ENCODE data around the gene RAB40B.
A peak's percentile ranks its signal among the peaks of the same experiment; 100 is the strongest.

Gene RAB40B

GRCh38 chr17:82703036-82703745, 4.7 kb upstream of the RAB40B start:
- H3K4me2 ChIP-seq (ENCODE audit: low read length), result no peak overlapping the region
- H3K9me3 ChIP-seq (ENCODE audit: insufficient read depth, low read depth, low read length), result peaks cover 4% of the 10 kb centered on the region
- no peaks in the 10 kb centered on the region for H3K79me1 ChIP-seq (ENCODE audit: low read length)
- H3K27ac ChIP-seq (ENCODE audit: low read depth, low read length), result no peak overlapping the region
- H3K14ac ChIP-seq (ENCODE audit: low read length), result no peak overlapping the region
- WGBS (ENCODE audit: extremely low coverage, insufficient coverage, insufficient read length), result no CpG with 5 or more reads among the region's 26 CpGs
- no peaks in the 10 kb centered on the region for H3K36me3 ChIP-seq (ENCODE audit: control insufficient read depth in 1 of 2, insufficient read depth in 2 of 2, low read length in 2 of 2)
- no peak overlapping the region for H3K23ac ChIP-seq (ENCODE audit: low read length)
- no peak overlapping the region for H4K8ac ChIP-seq (ENCODE audit: low read depth, low read length)
- no peak overlapping the region for H2BK120ac ChIP-seq (ENCODE audit: insufficient read depth, low read length, poor library complexity)
- H3K9ac ChIP-seq (ENCODE audit: low read length), result no peak overlapping the region
- no peak overlapping the region for H2BK12ac ChIP-seq (ENCODE audit: low read length)
- H4K91ac ChIP-seq (ENCODE audit: low read depth, low read length), result no peak overlapping the region
- H3K79me2 ChIP-seq (ENCODE audit: control insufficient read depth, insufficient read depth, low read length, poor library complexity), result no peaks in the 10 kb centered on the region
- H3K4ac ChIP-seq (ENCODE audit: low read depth, low read length), result no peak overlapping the region
- no peak overlapping the region for H4K12ac ChIP-seq (ENCODE audit: low read depth, low read length)
- H3K4me1 ChIP-seq (ENCODE audit: control insufficient read depth in 1 of 2, insufficient read depth in 2 of 2, low read length in 2 of 2), result peaks cover 0 to 4% of the 10 kb centered on the region in 2 experiments
- no peak overlapping the region for H3K4me3 ChIP-seq (ENCODE audit: low read depth, low read length)
- H2AFZ ChIP-seq (ENCODE audit: insufficient read depth, low read length, poor library complexity), result no peak overlapping the region
- no peak overlapping the region for H2BK5ac ChIP-seq (ENCODE audit: low read depth, low read length, poor library complexity)
- no peak overlapping the region for H2AK5ac ChIP-seq (ENCODE audit: low read length)
- DNase-seq, result no peak
- no peak overlapping the region for H3K18ac ChIP-seq (ENCODE audit: low read length)
- H3K27me3 ChIP-seq (ENCODE audit: insufficient read depth, low read length), result no peaks in the 10 kb centered on the region

DNA sequence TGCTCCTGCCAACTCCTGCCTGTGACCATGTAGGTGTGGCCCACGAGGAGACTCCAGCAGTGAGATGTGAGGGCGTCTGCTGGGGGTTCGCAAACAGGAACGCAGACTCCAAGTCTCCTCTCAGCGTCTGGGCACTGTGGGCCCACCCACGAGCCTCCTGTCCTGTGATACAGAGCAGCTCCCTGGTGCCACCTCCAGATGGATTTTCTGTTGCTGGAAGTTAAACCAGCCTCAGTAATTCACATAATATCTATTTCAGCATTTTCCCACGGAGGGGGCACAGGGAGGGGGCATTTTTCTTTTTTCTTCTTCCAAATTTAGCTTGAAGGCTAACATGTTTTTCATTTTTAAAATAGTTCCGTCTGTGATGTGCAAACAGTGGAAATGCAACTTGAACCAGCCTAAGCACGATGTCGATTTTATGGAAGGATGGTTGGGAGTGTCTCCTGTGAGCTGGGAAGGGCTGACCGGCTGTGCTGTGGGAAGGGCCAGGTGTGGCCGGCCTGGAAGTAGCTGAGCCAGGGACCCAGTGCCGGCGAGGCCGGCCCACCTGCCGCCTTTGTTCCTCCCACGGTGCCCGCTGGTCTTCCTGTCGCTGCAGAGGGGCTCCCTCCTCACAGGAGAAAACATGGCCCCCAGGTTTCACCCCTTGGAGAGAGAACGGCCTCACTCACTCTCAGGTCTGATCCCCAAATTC, 3.9 kb upstream of the RAB40B start:
- no peak overlapping the region for H4K12ac ChIP-seq (ENCODE audit: low read depth, low read length)
- no peak overlapping the region for H4K8ac ChIP-seq (ENCODE audit: low read depth, low read length)
- DNase-seq, result peak in 1 of 2 donors; percentile 26
- no peak overlapping the region for H2AFZ ChIP-seq (ENCODE audit: insufficient read depth, low read length, poor library complexity)
- H3K27ac ChIP-seq (ENCODE audit: low read depth, low read length), result no peak overlapping the region
- no peak overlapping the region for H2AK5ac ChIP-seq (ENCODE audit: low read length)
- H3K36me3 ChIP-seq (ENCODE audit: control insufficient read depth in 1 of 2, insufficient read depth in 2 of 2, low read length in 2 of 2), result no peaks in the 10 kb centered on the region
- H3K18ac ChIP-seq (ENCODE audit: low read length), result no peak overlapping the region
- H3K9me3 ChIP-seq (ENCODE audit: insufficient read depth, low read depth, low read length), result peaks cover 5% of the 10 kb centered on the region
- H4K91ac ChIP-seq (ENCODE audit: low read depth, low read length), result no peak overlapping the region
- WGBS (ENCODE audit: extremely low coverage, insufficient coverage, insufficient read length), result no CpG with 5 or more reads among the region's 20 CpGs
- H3K79me2 ChIP-seq (ENCODE audit: control insufficient read depth, insufficient read depth, low read length, poor library complexity), result no peaks in the 10 kb centered on the region
- no peak overlapping the region for H3K9ac ChIP-seq (ENCODE audit: low read length)
- H3K4ac ChIP-seq (ENCODE audit: low read depth, low read length), result no peak overlapping the region
- H3K4me3 ChIP-seq (ENCODE audit: low read depth, low read length), result no peak overlapping the region
- peaks cover 7% of the 10 kb centered on the region for H3K27me3 ChIP-seq (ENCODE audit: insufficient read depth, low read length)
- peaks cover 7 to 11% of the 10 kb centered on the region in 2 experiments for H3K4me1 ChIP-seq (ENCODE audit: control insufficient read depth in 1 of 2, insufficient read depth in 2 of 2, low read length in 2 of 2)
- no peak overlapping the region for H3K14ac ChIP-seq (ENCODE audit: low read length)
- H3K4me2 ChIP-seq (ENCODE audit: low read length), result no peak overlapping the region
- H3K23ac ChIP-seq (ENCODE audit: low read length), result no peak overlapping the region
- no peak overlapping the region for H2BK120ac ChIP-seq (ENCODE audit: insufficient read depth, low read length, poor library complexity)
- H2BK5ac ChIP-seq (ENCODE audit: low read depth, low read length, poor library complexity), result no peak overlapping the region
- H2BK12ac ChIP-seq (ENCODE audit: low read length), result no peak overlapping the region
- H3K79me1 ChIP-seq (ENCODE audit: low read length), result no peaks in the 10 kb centered on the region

DNA sequence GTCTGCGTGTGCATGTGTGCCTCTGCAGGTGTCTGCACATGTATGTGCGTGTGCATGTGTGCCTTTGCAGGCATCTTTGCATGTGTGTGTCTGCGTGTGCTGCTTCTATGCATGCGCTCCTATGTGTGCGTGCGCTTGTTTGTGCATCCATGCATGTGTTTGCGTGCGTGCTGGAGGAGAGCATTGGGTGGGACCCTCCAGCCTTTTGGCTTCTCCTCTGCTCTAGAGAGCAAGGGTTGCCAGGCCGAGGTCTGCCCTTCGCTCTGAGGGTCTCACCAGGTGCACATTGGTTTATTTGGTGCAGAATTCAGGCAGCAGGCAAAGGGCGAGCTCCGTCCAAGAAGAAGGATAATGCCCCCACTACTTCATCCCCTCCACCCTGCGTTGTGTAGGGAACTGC, 1.1 kb upstream of the RAB40B start:
- H2BK12ac ChIP-seq (ENCODE audit: low read length), result no peak overlapping the region
- WGBS (ENCODE audit: extremely low coverage, insufficient coverage, insufficient read length), result no CpG with 5 or more reads among the region's 13 CpGs
- no peak overlapping the region for H4K12ac ChIP-seq (ENCODE audit: low read depth, low read length)

DNA sequence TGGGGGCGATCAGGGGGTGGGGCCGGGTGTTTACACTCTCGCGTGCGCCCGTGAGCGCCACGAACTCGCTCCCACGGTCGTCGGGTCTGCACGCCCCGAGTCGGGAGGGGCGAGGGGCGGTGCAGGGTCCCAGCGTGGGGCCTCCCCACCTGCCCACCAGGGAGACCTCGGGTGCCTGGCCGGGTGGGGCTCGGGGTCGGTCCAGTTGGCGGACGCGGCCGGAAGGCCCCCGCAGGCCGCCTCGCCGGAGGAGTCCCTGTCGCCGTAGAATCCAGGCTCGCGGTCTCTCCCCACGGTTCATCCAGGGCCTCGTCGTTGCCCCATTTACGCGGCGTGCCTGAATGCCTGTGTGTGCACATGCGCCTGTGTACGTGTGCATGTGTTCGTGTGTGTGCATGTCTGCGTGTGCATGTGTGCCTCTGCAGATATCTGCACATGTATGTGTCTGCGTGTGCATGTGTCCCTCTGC, 510 bp upstream of the RAB40B start:
- H4K8ac ChIP-seq (ENCODE audit: low read depth, low read length), result peak overlapping the region; percentile 20
- peak overlapping the region; percentile 86 for H3K4me3 ChIP-seq (ENCODE audit: low read depth, low read length)
- peak in 1 of 2 donors; percentile 17 for DNase-seq
- H3K36me3 ChIP-seq (ENCODE audit: control insufficient read depth in 1 of 2, insufficient read depth in 2 of 2, low read length in 2 of 2), result no peaks in the 10 kb centered on the region
- no peaks in the 10 kb centered on the region for H3K79me1 ChIP-seq (ENCODE audit: low read length)
- H4K91ac ChIP-seq (ENCODE audit: low read depth, low read length), result no peak overlapping the region
- H2BK12ac ChIP-seq (ENCODE audit: low read length), result no peak overlapping the region
- H3K4me1 ChIP-seq (ENCODE audit: control insufficient read depth in 1 of 2, insufficient read depth in 2 of 2, low read length in 2 of 2), result peaks cover 7 to 14% of the 10 kb centered on the region in 2 experiments
- H3K18ac ChIP-seq (ENCODE audit: low read length), result no peak overlapping the region
- peak overlapping the region; percentile 89 for H3K4me2 ChIP-seq (ENCODE audit: low read length)
- peak overlapping the region; percentile 90 for H2AFZ ChIP-seq (ENCODE audit: insufficient read depth, low read length, poor library complexity)
- H3K23ac ChIP-seq (ENCODE audit: low read length), result no peak overlapping the region
- no peak overlapping the region for H4K12ac ChIP-seq (ENCODE audit: low read depth, low read length)
- H3K14ac ChIP-seq (ENCODE audit: low read length), result no peak overlapping the region
- H3K9ac ChIP-seq (ENCODE audit: low read length), result no peak overlapping the region
- H2BK120ac ChIP-seq (ENCODE audit: insufficient read depth, low read length, poor library complexity), result no peak overlapping the region
- WGBS (ENCODE audit: extremely low coverage, insufficient coverage, insufficient read length), result no CpG with 5 or more reads among the region's 45 CpGs
- H2BK5ac ChIP-seq (ENCODE audit: low read depth, low read length, poor library complexity), result no peak overlapping the region
- H2AK5ac ChIP-seq (ENCODE audit: low read length), result no peak overlapping the region
- H3K4ac ChIP-seq (ENCODE audit: low read depth, low read length), result no peak overlapping the region
- H3K27me3 ChIP-seq (ENCODE audit: insufficient read depth, low read length), result peaks cover 20% of the 10 kb centered on the region
- H3K9me3 ChIP-seq (ENCODE audit: insufficient read depth, low read depth, low read length), result peaks cover 20% of the 10 kb centered on the region
- no peak overlapping the region for H3K27ac ChIP-seq (ENCODE audit: low read depth, low read length)
- no peaks in the 10 kb centered on the region for H3K79me2 ChIP-seq (ENCODE audit: control insufficient read depth, insufficient read depth, low read length, poor library complexity)

More for the DNA sequence above, 1.1 kb upstream of the RAB40B start:
- H3K27ac ChIP-seq (ENCODE audit: low read depth, low read length), result no peak overlapping the region
- no peak overlapping the region for H3K9ac ChIP-seq (ENCODE audit: low read length)
- H2BK5ac ChIP-seq (ENCODE audit: low read depth, low read length, poor library complexity), result no peak overlapping the region
- no peaks in the 10 kb centered on the region for H3K79me1 ChIP-seq (ENCODE audit: low read length)
- no peaks in the 10 kb centered on the region for H3K36me3 ChIP-seq (ENCODE audit: control insufficient read depth in 1 of 2, insufficient read depth in 2 of 2, low read length in 2 of 2)
- H2AK5ac ChIP-seq (ENCODE audit: low read length), result no peak overlapping the region
- peaks cover 20% of the 10 kb centered on the region for H3K27me3 ChIP-seq (ENCODE audit: insufficient read depth, low read length)
- no peak overlapping the region for H3K4me2 ChIP-seq (ENCODE audit: low read length)
- DNase-seq, result no peak
- H2BK120ac ChIP-seq (ENCODE audit: insufficient read depth, low read length, poor library complexity), result no peak overlapping the region
- H2AFZ ChIP-seq (ENCODE audit: insufficient read depth, low read length, poor library complexity), result no peak overlapping the region
- no peak overlapping the region for H3K18ac ChIP-seq (ENCODE audit: low read length)
- no peaks in the 10 kb centered on the region for H3K79me2 ChIP-seq (ENCODE audit: control insufficient read depth, insufficient read depth, low read length, poor library complexity)
- peaks cover 20% of the 10 kb centered on the region for H3K9me3 ChIP-seq (ENCODE audit: insufficient read depth, low read depth, low read length)
- H4K91ac ChIP-seq (ENCODE audit: low read depth, low read length), result no peak overlapping the region
- H3K14ac ChIP-seq (ENCODE audit: low read length), result no peak overlapping the region
- no peak overlapping the region for H3K23ac ChIP-seq (ENCODE audit: low read length)
- H4K8ac ChIP-seq (ENCODE audit: low read depth, low read length), result no peak overlapping the region
- H3K4me1 ChIP-seq (ENCODE audit: control insufficient read depth in 1 of 2, insufficient read depth in 2 of 2, low read length in 2 of 2), result peaks cover 7 to 14% of the 10 kb centered on the region in 2 experiments
- H3K4me3 ChIP-seq (ENCODE audit: low read depth, low read length), result no peak overlapping the region
- no peak overlapping the region for H3K4ac ChIP-seq (ENCODE audit: low read depth, low read length)

Measured in trophoblast cell (in vitro differentiated cells and primary cell).